GM12891 (cell line): Measurements from ENCODE around the gene HMCN1.

Experiments
- POLR2A ChIP-seq: IDR thresholded peaks from 2 replicates; pipeline ENCODE4 v1.6.1; 2011; ENCODE audit warnings: low read depth, low read length, control low read depth
- POLR2AphosphoS5 ChIP-seq: IDR thresholded peaks from 2 replicates; pipeline ENCODE4 v1.6.1; 2011; ENCODE audit warnings: low read depth, low read length, control low read depth
- POU2F2 ChIP-seq: IDR thresholded peaks from 2 replicates; pipeline ENCODE4 v1.6.1; 2011; ENCODE audit warnings: low read depth, mild to moderate bottlenecking, control low read depth, low read length, moderate library complexity
- SPI1 ChIP-seq: IDR thresholded peaks from 2 replicates; pipeline ENCODE4 v1.6.1; 2011; ENCODE audit warnings: low read depth, low read length, control low read depth
- TAF1 ChIP-seq: IDR thresholded peaks from 2 replicates; pipeline ENCODE4 v1.6.1; 2011; ENCODE audit warnings: low read depth, low read length, control low read depth

DNA sequence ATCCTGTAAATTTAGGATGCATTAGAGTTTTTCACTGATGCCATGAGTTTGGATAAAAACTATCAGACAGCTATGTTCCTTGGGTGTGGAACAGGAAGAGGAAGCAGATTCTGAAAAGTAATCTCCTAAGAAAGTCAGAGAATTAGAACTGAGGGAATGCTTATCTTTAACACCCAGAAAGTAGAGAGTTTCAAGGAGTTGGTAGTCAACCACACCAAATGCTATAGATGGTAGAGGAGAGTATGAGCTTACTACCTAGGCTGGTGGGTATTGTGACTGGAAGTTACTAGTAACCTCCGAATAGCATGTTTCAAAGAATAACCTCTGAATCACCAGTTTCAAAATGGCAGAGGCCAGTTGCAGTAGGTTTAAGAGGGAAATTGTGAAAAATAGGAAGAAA is 288.0 kb downstream of the HMCN1 start:
- no peak for TF ChIP-seq POLR2AphosphoS5
- TF ChIP-seq POLR2A, result no peak
- no peak for TF ChIP-seq TAF1
- TF ChIP-seq POU2F2, result no peak
- TF ChIP-seq SPI1, result no peak
